HK-2 (cell line): Measurements from ENCODE around the gene IFT80.

Experiments
- DNase-seq: peaks from one replicate; pipeline ENCODE4 v3.0.0-alpha.2; 2018; ENCODE audit not compliant: unreplicated experiment

The IFT80 gene

DNA sequence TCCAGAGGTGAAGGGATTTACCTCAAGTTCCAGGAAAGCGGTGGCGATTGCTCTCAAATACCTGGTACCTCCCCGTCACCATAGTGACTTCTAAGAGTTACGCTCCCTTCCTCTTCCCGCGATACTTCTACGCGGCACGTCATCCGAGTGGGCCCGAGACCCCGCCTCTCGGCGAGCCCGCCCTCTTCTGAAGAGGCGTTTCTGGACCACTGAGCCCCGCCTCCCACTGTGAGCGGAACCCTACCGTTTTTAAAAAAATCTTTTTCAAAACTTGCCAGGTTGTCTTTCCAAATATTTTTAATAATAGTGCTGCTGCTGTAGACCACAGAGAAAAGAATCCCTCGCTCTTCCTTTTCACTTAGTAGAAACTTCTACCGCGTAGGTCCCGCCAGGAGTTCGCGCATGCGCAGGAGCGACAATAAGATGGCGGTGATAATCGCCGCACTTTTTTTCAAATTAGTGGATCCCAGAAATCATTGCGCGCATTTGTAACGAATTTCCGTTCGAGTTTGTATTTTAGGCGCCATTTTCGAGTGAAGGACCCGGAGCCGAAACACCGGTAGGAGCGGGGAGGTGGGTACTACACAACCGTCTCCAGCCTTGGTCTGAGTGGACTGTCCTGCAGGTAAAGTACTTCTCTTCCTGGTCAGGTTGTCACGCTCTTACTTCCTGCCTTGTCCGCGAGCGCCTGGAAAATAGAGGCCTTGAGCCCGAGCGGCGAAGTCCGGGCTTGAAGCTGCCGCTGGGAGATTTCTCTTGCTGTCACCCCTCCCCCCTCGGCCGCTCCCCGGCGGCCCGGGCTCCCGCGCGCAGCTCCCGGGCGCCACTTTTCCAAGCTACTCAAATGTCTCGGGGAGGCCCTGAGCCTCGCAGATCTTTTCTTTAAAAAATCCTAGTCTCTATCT is at the start of gene IFT80, which contains the start of gene SMC4:
Gene IFT80 (minus strand): TSS at position 101 of the 905 bp plus-strand sequence. CDS start 14,625 bp downstream, outside the sequence.
Gene SMC4 (plus strand): TSS at position 526 of the 905 bp plus-strand sequence. CDS start 1,177 bp downstream, outside the sequence.
- DNase-seq = peak; percentile 96

DNA sequence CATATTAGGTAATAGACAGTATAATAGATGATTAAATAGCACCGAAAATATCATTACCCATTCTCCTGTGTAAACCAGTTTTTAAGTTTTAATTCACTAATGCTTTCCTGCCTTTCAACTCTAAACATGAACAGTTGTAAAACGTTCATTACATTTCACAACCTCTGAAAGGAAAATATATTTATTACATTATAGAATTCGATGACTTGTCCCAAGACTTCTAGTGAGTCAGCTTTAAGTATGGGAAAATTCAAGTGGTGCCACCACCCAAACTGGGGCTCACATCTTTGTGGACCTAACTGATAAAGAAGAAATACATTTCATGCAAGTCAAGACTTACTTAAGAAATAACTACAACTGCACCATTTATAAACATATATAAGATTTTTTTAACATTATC is 48.5 kb upstream of the IFT80 start:
- no peak for DNase-seq

DNA sequence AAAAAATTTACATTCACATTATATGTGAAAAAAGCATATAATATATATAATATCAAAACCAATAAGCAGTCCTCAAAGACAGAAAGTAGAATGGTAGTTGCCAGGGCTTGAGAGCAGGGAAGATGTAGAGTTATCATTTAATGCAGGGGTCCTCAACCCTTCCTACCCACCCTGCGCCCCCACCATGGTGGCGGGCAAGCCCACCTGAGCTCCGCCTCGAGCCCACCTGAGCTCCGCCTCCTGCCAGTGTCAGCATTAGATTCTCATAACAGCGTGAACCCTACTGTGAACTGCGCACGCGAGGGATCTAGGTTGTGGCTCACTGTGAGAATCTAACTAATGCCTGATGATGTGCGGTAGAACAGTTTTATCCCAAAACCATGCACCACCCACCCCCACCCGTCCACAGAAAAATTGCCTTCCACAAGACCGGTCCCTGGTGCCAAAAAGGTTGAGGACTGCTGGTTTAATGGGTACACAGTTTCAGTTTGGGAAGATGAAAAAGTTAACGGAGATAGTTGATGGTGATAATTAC is 47.6 kb upstream of the IFT80 start:
- DNase-seq = no peak

DNA sequence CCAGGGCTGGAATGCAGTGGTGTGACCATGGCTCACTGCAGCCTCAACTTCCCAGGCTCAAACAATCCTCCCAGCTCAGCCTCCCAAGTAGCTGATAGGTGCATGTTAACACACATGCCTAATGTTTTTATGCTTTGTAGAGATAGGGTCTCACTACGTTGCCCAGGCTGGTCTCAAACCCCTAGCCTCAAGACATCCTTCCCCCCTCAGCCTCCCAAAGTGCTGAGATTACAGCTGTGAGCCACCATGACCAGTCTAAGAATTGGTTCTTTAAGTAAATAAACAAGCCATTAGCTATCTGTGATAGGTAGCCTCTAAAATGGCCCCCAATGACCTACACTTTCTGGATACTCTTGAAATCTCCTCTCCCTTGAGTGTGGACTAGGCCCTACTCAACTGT is 46.8 kb upstream of the IFT80 start:
- DNase-seq = no peak

DNA sequence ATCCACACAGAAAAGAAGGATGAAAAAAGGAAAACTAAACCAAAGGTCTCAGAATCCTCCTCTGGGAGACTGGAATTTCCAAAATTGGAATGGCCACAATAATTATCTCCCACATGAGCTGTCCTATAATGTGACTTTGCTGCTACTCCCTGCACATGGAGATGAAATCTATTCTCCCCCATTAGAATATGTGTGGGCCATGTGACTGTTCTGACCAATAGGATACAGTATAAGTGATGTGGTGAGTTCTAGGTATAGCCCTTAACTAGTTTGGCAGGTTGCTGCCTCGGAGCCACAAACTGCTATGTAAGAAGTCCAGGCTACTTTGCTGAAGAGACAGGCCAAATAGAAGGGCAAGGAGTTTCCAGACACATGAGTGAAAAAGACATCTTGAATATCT is 45.4 kb upstream of the IFT80 start:
- no peak for DNase-seq

DNA sequence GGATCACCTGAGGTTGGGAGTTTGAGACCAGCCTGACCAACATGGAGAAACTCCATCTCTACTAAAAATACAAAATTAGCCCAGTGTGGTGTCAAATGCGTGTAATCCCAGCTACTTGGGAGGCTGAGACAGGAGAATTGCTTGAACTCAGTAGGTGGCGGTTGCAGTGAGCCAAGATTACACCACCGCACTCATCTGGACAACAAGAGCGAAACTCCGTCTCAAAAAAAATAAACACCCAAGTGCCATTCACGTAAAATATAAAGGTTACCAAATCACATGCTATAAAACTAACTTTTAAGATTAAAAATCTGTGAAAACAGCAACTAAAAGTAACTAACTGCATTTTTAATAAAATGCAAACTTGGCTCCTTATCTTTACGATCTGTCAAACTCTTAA is 41.7 kb upstream of the IFT80 start:
- DNase-seq = no peak

DNA sequence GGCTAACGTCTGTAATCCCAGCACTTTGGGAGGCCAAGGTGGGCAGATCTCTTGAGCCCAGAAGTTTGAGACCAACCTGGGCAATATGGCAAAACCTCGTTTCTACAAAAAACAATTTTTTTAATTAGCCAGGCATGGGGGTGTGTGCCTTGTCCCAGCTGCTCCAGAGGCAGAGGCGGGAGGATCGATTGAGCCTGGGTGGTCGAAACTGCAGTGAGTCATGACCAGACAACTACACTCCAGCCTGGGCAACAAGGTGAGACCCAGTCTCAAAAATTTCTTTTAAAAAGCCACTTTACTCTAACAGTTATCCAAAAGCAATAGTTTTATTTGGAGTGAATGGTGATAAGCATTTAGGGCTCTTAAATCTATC is 38.0 kb upstream of the IFT80 start:
- no peak for DNase-seq

DNA sequence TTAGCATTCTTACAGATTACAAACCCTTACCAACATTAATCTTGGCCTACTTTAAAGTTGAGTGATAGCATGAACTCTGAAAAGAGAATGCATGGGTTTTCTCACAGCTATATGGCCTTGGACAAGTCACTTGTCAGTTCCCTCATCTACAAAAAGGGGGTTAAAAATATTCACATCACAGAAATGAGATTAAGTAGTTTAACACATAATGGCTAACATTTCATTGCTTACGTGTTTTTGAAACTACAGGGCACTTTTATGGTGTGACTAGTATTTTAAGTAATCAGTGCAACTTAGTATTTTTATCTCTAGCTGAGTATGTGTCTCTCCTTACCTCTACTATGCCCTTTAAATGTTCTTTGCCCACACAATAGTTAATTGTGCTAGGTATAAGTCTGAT is 36.7 kb upstream of the IFT80 start:
- no peak for DNase-seq

DNA sequence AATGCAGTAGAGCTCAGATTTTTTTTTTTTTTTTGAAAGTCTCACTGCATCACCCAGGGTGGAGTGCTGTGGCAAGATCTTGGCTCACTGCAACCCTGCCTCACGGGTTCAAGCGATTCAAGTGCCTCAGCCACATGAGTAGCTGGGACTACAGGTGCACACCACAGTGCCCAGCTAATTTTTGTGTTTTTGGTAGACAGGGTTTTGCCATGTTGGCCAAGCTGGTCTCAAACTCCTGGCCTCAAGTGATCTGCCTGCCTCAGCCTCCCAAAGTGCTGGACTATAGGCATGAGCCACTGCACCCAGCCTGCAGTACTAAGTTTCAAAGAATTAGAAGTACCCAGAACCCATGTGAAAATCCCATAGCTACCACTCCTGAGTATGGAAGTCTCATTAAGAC is 36.1 kb upstream of the IFT80 start:
- no peak for DNase-seq

DNA sequence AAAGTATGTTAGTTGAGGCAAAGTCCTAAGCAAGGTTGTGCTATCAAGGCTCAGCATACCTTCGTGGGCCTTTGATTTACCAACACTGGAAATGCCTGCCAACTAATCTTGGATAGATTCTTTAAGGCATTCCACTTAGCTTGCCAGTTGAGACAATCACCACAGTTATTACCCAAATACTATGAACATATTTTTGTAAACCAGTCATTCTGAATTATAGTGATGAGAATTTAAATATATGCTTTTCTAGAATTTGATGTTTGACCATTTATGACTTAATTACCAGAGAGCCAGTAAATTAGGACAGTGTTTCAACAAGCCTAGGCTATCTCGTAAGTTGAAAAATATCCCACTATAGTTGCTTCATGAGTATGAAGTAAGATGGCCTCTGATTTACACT is 35.0 kb upstream of the IFT80 start:
- no peak for DNase-seq

DNA sequence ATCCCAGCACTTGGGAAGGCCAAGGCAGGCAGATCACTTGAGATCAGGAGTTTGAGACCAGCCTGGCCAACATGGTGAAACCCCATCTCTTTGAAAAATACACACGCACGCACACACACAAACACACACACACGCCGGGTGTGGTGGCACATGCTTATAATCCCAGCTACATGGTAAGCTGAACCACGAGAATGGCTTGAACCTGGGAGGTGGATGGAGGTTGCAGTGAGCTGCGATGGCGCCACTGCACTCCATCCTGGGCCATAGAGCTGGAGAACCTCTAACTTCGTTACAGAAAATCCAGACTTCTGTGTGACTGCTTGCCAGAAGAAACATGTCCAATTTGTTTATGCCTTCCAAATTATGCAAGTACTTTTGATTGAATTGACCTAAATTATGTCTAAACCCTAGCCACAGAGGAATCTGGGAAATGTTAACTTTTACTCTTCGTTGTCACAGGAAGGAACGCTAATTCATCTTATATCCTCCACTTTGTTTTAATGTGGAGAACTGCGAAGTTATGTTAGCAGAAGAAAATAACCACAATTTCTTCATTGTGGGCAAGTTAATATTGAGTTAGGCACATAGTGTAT is 28.9 kb upstream of the IFT80 start:
- no peak for DNase-seq

DNA sequence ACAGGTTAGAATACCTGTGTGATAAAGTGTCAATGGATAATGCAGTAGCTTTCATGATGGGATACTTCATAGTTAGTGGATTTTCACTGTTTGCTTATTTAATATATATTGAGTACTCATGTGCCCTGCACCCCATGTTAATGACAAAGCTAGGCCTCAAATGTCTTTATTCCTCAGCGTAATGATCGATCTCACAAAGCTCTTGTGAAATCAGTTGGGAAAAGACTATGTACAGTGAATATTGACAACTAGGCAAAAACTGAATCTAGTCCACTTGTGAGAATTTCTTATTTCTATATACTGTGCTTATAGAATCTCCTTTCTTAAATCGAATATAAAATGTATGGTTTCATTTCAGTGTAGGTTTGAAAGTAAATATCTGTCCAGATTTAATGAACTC is 18.3 kb upstream of the IFT80 start:
- DNase-seq = no peak

DNA sequence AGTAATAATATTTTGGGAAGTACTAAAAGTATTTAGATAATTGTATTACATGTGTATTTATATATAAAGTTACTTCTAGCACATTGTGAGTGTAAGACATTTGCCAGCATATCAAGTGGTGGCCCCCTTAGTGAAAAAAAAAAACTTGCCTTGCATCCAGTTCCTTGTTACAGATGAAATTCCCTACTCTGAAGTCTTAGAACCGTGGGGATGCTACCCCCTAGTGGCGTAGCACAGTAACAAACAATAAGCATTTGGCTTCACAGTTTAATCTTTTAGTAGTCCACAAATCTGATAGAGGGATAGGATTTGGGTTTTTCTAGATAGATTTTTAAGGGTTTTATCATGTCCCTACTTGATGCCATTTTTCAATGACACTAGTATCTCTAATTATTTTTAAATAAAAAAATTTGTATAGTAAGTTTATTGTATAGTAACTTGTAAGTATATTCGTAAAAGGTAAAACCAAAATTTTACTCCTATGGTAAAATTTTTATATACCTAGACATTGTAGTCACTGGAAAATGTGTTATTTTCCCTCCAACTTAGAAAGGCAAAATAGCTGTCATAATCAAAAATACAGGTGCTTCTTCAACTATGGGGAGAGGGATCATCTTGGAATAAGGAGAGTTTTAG is 14.7 kb upstream of the IFT80 start:
- peak; percentile 60 for DNase-seq

DNA sequence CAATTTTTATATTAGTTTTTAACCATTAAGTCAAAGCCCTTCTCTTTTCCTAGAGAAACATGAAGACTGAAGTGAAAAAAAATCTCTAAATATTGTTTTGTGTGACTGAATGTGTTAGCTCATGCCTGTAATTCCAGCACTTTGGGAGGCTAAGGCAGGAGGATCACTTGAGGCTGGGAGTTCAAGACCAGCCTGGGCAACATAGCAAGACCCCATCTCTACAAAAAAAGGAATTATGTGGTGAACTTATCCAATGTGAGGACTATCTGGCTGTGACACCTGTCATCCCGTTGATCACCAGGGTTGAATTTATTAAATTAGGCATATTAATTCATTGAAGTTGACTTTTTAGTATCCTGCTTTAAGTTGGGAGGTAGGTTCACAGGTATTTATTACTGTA is 13.5 kb upstream of the IFT80 start:
- no peak for DNase-seq

DNA sequence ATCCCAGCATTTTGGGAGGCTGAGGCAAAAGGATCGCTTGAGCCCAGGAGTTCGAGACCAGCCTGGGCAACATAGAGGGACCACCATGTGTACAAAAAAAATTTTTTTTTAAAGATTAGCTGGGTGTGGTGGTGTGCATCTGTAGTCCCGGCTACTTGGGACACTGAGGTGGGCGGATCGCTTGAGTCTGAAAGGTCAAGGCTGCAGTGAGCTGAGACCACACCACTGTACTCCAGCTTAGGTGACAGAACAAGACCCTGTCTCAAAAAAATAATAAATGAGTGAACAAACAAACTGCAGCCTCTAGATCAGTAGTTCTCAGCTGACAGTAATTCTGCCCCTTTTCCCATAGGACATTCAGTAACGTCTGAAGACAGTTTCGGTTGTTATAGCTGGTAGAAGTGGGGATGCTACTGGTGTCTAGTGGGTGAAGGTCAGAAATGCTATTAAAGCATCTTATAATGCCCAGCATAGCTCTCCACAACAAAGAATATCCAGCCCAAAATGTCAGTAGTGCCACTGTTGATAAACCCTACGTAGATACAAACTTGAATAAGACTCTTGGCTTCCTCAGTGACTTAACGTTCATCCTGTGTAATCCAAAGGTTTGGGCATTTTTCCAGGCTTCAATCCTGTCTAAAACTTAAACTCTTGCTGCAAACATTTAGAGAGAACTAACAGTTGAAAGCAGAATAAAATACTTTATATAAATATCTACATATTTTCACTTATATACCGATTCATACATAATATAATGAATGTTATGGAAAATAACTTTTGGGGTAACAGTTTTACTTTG is 11.0 kb upstream of the IFT80 start:
- no peak for DNase-seq

DNA sequence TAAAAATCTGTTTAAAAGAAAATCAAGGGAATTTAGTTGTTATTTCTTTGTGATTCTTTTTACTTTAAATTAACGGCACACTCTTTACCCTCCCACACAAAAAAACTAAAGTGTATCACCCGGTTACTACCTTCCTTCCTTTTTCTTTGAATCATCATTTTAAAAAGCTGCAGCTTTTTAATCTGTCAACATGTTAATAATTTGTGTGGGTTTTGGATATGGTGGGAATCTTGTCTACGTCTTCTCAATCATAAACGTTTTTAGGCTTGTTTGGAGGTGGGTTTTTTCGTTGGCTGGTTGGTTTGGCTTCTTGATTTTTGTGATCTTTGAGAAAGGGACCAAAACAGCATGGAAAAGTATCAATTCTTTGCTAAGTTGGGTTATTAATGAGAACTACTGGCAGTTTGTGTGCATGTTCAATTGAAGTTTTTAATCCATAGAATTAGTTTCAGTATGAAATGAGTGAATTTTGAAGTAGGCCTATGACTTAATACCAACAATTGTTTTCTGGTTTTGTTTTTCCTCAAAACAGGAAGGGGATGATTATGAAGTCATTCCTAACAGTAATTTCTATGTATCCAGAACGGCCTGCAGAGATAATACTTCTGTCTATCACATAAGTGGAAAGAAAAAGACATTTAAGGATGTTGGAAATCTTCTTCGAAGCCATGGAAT is 4.9 kb upstream of the IFT80 start:
- no peak for DNase-seq

DNA sequence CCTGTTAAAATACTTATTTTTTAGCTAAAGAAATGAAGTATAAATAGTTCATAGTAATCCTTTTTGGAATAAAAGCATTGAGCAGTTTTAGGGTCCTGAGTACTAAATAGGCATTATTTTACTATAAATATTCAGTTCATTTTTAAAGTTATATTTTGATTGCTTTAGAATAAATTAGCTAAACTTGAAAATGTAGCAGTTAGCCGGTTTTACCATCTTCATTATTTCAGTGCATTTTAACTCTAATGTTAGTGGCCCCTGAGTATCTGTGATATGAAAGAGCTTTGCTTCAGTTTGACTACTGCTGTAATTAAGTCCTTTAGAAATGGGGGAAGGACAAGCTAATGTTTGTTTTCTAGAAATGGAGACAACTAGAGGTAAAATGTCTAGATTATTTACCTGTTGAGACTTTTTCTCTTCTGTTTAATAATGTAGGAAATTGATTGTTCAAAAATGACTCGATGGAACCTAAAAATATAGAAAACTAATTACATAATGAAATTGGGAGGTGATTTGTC is 4.1 kb upstream of the IFT80 start:
- no peak for DNase-seq

DNA sequence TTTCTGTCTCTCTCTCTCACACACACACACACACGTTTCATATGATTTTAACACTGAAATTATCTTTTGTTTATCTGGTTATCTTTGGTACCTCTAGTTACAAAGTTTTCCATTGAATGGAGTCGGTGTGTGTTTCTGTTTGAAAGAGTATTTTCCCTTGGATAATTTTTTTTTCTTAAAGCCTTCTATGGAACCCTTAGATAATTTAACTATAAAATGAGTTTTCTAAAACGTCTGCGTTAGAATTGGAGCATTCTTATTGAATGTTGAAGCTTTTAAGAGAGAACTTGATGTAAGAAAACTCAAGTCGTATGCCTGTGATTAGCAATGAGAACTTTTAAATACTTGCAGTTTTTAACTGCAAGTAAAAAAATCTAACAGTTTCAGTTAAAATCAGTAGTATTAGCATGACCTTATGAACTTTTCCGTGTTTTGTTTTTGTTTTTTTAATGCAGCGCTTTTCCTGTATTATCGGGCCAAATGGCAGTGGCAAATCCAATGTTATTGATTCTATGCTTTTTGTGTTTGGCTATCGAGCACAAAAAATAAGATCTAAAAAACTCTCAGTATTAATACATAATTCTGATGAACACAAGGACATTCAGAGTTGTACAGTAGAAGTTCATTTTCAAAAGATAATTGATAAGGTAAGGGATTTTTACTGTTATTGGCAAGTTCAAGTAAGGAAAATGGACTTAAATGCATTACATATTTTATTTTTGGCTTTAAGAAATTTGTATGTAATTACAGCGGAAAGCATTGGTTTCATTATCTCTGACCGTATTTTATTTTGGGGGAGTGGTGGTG is 3.4 kb upstream of the IFT80 start:
- no peak for DNase-seq

DNA sequence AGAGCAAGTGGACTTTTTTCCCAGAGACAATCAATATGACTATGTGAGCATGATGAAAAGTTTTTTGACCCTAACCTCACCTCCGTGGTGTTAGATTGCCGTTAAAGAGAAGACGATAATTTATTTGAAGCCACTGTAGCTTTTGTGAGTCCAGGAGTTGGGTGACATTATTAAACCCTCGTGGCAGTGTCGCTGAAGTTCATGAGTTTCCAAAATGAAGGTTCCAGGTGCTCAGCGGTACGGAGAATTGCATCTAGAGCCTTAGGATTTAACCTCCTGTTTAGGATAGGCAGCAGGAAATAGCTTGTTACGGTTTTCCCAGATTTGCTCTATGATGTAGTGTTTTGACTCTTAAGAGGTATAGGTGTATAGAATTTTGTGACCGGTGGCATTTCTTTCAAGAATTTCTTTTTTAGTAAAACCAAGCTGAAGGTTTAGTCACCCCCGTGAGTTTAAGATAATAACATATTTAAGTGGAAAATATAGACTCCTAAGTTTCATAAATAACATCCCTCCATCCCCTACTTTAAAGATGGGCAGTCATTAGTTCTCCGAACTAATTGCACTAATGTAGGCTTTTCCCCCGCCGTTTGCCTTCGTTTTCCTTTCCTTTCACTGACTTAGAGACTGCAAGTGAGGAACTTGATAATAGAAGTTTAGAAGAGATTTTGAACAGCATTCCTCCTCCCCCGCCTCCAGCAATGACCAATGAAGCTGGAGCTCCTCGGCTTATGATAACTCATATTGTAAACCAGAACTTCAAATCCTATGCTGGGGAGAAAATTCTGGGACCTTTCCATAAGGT is 2.5 kb upstream of the IFT80 start:
- DNase-seq = no peak
